ENCODE measurements around the gene ROR1. TPM values are rescaled to one million over a fixed set of nuclear protein-coding genes. Genes with fewer than 3 reads are reported as not detected.

The ROR1 gene
- total RNA-seq, 6 experiments from 2014 or later = 0.04 to 0.58 (median 0.37) TPM

DNA sequence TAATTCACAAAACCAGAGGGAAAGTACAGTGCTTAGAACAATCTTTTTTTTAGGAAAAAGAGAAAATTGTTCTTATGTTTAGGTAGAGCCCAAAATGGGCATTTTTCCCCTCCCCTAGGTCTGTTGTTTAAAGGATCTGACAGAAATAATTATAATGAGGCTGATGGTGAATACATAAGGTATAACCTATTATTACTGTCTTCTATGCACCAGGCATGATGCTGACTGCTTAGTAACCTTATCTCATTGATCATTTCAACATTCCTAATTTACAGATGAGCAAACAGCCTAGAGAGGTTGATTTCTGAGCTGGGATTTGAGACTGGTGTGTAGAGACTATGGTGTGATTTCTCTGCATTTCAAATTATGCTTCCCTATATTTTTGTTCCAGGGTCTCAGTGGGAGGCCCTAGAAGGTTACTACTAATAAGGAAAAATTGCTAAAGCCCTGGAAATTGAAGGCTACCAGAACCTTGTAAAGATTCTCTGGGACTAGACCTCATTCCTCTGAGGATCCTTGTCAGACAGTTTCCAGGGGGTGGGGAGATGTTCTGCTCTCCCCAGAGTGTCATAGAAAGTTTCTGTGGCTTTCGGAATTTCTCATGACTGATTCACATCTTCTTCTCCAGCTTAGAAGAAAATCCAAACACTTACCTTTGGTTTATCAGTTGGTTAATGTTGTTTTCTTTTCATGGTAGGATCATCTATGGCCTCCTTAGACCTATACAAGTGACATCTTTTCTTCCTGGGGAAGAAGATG, 44.9 kb downstream of the ROR1 start:
- no peak for ATAC-seq
- Histone ChIP-seq H3K27ac (no peak overlapping the region), H3K9me3 (no peaks in the 10 kb centered on the region), H3K27me3 (no peaks in the 10 kb centered on the region), H3K4me1 (no peaks in the 10 kb centered on the region), H3K36me3 (no peaks in the 10 kb centered on the region), H3K4me3 (no peak overlapping the region)
- 86% methylated on average over 1 of the region's 1 CpG for WGBS (ENCODE audit: insufficient coverage, low coverage, low lambda C conversion rate, missing lambda C conversion rate)
- TF ChIP-seq POLR2A (IDR thresholded peaks at IDR 0.05) = no peak
- TF ChIP-seq, protein P1, sequence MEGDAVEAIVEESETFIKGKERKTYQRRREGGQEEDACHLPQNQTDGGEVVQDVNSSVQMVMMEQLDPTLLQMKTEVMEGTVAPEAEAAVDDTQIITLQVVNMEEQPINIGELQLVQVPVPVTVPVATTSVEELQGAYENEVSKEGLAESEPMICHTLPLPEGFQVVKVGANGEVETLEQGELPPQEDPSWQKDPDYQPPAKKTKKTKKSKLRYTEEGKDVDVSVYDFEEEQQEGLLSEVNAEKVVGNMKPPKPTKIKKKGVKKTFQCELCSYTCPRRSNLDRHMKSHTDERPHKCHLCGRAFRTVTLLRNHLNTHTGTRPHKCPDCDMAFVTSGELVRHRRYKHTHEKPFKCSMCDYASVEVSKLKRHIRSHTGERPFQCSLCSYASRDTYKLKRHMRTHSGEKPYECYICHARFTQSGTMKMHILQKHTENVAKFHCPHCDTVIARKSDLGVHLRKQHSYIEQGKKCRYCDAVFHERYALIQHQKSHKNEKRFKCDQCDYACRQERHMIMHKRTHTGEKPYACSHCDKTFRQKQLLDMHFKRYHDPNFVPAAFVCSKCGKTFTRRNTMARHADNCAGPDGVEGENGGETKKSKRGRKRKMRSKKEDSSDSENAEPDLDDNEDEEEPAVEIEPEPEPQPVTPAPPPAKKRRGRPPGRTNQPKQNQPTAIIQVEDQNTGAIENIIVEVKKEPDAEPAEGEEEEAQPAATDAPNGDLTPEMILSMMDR (IDR thresholded peaks at IDR 0.05) = no peak
- no peak for DNase-seq
- intact Hi-C loops (cut with DNase I) = no loop called here

DNA sequence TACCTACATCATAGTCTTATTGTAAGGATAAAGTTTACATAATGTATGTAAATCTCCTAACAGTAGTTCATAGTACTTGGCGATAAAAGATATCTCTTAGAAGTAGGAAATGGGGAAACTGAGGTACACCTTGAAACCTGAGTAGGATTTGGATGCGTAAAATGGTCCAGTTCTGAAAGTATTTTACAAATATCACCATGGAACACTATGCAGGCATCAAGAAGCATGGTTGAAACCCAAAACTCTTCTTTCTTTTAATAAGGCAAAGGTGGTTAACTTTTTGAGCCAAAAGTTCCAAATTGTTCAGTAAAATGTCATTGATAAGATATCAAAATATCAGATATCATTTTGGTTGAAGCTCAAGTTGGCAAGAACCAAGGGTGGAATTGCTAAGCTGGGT, 46.0 kb downstream of the ROR1 start:
- intact Hi-C loops (cut with DNase I) = no loop called here
- H3K27me3 ChIP-seq = no peaks in the 10 kb centered on the region
- DNase-seq (no peak), ATAC-seq (no peak)
- no peak overlapping the region for H3K4me3 ChIP-seq
- H3K4me1 ChIP-seq = no peaks in the 10 kb centered on the region
- 68% methylated on average over 2 of the region's 2 CpGs for WGBS (ENCODE audit: insufficient coverage, low coverage, low lambda C conversion rate, missing lambda C conversion rate)
- no peaks in the 10 kb centered on the region for H3K9me3 ChIP-seq
- H3K36me3 ChIP-seq = no peaks in the 10 kb centered on the region
- TF ChIP-seq POLR2A (IDR thresholded peaks at IDR 0.05) = no peak
- TF ChIP-seq, protein P1 (IDR thresholded peaks at IDR 0.05) = no peak
- H3K27ac ChIP-seq = no peak overlapping the region

DNA sequence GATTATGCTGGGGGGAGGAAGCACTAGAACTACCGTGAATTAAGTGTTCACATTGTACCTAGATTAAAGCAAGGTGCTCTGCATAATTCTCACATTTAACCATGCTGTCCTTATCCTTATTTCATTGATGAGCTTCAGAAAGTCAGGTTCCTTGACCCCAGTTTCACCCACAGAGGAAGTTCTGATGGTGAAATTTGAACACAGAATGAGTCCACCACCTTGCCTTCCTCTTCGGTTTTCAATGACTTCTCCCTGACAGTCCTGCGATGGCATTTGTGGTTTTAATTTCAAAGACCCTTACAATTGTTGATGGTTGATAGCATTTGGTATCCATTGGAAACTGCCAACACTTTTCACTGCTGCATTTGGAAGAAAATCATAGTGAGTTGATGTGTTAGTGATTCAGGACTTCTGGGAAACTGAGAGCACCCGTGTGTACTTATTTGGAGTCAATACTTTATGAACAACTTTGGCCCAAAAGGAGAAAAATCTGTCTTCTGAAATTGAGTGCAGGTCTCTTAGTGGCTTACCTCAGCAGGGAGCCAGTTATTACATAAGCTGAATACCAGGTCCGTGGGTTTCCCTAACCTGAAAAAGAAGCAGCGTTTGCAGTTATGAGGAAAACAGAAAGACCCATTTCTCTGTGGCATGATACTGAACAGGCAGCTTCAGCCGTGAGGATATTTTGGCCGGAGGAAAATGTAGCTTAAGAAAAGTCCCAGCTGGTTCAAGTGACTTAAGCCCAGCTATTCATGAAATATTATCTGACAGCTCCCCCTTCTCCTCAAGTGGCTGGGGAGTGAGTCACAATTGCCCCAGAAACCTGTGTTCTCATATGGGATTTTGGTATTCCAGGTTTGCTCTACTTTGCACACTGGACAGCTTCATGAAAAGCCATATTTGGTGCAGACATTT, 47.5 kb downstream of the ROR1 start:
- no peak overlapping the region for H3K4me3 ChIP-seq
- DNase-seq = no peak
- intact Hi-C loops (cut with DNase I) = no loop called here
- H3K36me3 ChIP-seq = no peaks in the 10 kb centered on the region
- no peaks in the 10 kb centered on the region for H3K27me3 ChIP-seq
- H3K9me3 ChIP-seq = no peaks in the 10 kb centered on the region
- H3K4me1 ChIP-seq = no peaks in the 10 kb centered on the region
- TF ChIP-seq, protein P1 (IDR thresholded peaks at IDR 0.05) = no peak
- TF ChIP-seq POLR2A (IDR thresholded peaks at IDR 0.05) = no peak
- no peak for ATAC-seq
- H3K27ac ChIP-seq = no peak overlapping the region
- 60% methylated on average over 8 of the region's 8 CpGs for WGBS (ENCODE audit: insufficient coverage, low coverage, low lambda C conversion rate, missing lambda C conversion rate)

DNA sequence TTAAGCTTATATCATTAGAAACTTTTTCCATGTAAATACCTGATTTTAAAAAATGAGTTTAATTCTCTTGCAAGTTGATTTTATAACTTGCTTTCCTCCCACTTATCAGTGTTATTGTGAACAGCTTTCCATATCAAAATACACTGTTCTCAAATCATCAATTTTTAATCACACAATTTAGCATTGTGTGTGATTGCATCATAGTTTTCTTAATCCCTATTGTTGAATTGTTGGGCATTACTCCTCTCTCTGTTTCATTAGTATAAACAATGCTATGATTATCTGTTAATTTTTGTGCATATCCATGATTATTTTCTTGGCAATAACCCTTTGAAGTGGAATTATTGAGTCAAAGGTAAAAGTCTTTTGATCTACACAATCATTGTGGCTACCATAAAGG, 48.7 kb downstream of the ROR1 start:
- DNase-seq (no peak), ATAC-seq (no peak)
- TF ChIP-seq, protein P1 (IDR thresholded peaks at IDR 0.05) = no peak
- no peak for TF ChIP-seq POLR2A (IDR thresholded peaks at IDR 0.05)
- Histone ChIP-seq H3K9me3 (no peaks in the 10 kb centered on the region), H3K4me1 (no peaks in the 10 kb centered on the region), H3K27me3 (no peaks in the 10 kb centered on the region), H3K27ac (no peak overlapping the region), H3K4me3 (no peak overlapping the region), H3K36me3 (no peaks in the 10 kb centered on the region)
- intact Hi-C loops (cut with DNase I) = no loop called here

Data from right lobe of liver (tissue), 6 donors.